Measurements from ENCODE around the gene SLC16A9.
"Not testable (repeated sequence)": the region's sequence is repeated elsewhere in the genome, so short reads cannot be mapped to it uniquely, and the experiment has no call there.

SLC16A9 gene

GRCh38 chr10:59709395-59710125 is at the start of gene SLC16A9:
SLC16A9 (minus strand) TSS chr10:59709850; CDS start chr10:59684291, 25,559 bp downstream.
- peak; percentile 81 for DNase-seq (ENCODE audit: low spot score)

- DNase-seq (ENCODE audit: low spot score): no peak
These were observed 48.3 kb upstream of the SLC16A9 start for GRCh38 chr10:59757966-59758365.

- DNase-seq (ENCODE audit: low spot score): no peak
These were observed 45.3 kb upstream of the SLC16A9 start for GRCh38 chr10:59754951-59755350.

- DNase-seq (ENCODE audit: low spot score): no peak
These were observed 43.6 kb upstream of the SLC16A9 start, which contains the start of gene MRLN for GRCh38 chr10:59753267-59753666. MRLN (minus strand) TSS chr10:59753455.

- no peak for DNase-seq (ENCODE audit: low spot score)
These were observed 42.8 kb upstream of the SLC16A9 start for GRCh38 chr10:59752278-59752940.

- no peak for DNase-seq (ENCODE audit: low spot score)
These were observed 40.7 kb upstream of the SLC16A9 start for GRCh38 chr10:59750155-59750945.

- no peak for DNase-seq (ENCODE audit: low spot score)
These were observed 39.2 kb upstream of the SLC16A9 start for GRCh38 chr10:59748834-59749233.

- DNase-seq (ENCODE audit: low spot score): no peak
These were observed 35.6 kb upstream of the SLC16A9 start for GRCh38 chr10:59745163-59745650.

GRCh38 chr10:59744762-59745161 is 35.1 kb upstream of the SLC16A9 start:
- DNase-seq (ENCODE audit: low spot score): not testable (repeated sequence)

GRCh38 chr10:59744156-59744555 is 34.5 kb upstream of the SLC16A9 start:
- DNase-seq (ENCODE audit: low spot score): not testable (repeated sequence)

- no peak for DNase-seq (ENCODE audit: low spot score)
These were observed 31.9 kb upstream of the SLC16A9 start for GRCh38 chr10:59741583-59741982.

GRCh38 chr10:59741048-59741447 is 31.4 kb upstream of the SLC16A9 start:
- no peak for DNase-seq (ENCODE audit: low spot score)

GRCh38 chr10:59736749-59737148 is 27.1 kb upstream of the SLC16A9 start:
- no peak for DNase-seq (ENCODE audit: low spot score)

GRCh38 chr10:59735296-59735695 is 25.6 kb upstream of the SLC16A9 start:
- no peak for DNase-seq (ENCODE audit: low spot score)

GRCh38 chr10:59734014-59734462 is 24.4 kb upstream of the SLC16A9 start:
- no peak for DNase-seq (ENCODE audit: low spot score)

- not testable (repeated sequence) for DNase-seq (ENCODE audit: low spot score)
These were observed 23.8 kb upstream of the SLC16A9 start for GRCh38 chr10:59733321-59734013.

- not testable (repeated sequence) for DNase-seq (ENCODE audit: low spot score)
These were observed 23.2 kb upstream of the SLC16A9 start for GRCh38 chr10:59732849-59733248.

- not testable (repeated sequence) for DNase-seq (ENCODE audit: low spot score)
These were observed 19.5 kb upstream of the SLC16A9 start for GRCh38 chr10:59729167-59729566.

- no peak for DNase-seq (ENCODE audit: low spot score)
These were observed 14.7 kb upstream of the SLC16A9 start for GRCh38 chr10:59724098-59724938.

- DNase-seq (ENCODE audit: low spot score): no peak
These were observed 10.7 kb upstream of the SLC16A9 start for GRCh38 chr10:59720377-59720776.

GRCh38 chr10:59719374-59719773 is 9.7 kb upstream of the SLC16A9 start:
- no peak for DNase-seq (ENCODE audit: low spot score)

Data from GM03348 (cell line).